SH-SY5Y (cell line): ENCODE data around the gene RIMKLB.

Experiments used
- GATA2 ChIP-seq: IDR thresholded peaks from 2 replicates; pipeline ENCODE4 v1.6.1; 2011; ENCODE audit warnings: mild to moderate bottlenecking, low read depth, low read length
- GATA3 ChIP-seq: IDR thresholded peaks from 2 replicates; pipeline ENCODE4 v1.6.1; 2011; ENCODE audit warnings: low read depth, mild to moderate bottlenecking, low read length, moderate library complexity

DNA sequence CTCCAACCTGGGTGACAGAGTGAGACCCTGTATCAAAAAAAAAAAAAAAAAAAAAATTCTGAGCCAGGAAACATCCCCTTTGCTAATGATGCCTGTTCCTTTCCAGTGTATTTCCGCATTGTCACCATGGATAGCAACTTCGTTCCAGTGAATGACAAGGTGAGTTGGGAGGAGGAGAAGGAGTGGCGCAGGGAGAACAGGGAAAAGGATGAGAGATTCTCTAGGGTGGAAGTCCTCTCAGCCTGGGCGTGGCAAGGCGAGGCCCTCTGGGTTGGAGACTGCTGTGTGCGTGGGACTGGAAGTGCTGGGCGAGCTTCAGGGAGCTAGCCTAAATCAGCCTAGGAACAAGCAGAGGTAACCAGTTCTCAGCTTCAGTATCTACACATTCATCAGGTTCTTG is 131.8 kb downstream of the RIMKLB start:
- TF ChIP-seq GATA3: no peak
- no peak for TF ChIP-seq GATA2
